ENCODE data around the gene GRM7.

GRM7 gene

DNA sequence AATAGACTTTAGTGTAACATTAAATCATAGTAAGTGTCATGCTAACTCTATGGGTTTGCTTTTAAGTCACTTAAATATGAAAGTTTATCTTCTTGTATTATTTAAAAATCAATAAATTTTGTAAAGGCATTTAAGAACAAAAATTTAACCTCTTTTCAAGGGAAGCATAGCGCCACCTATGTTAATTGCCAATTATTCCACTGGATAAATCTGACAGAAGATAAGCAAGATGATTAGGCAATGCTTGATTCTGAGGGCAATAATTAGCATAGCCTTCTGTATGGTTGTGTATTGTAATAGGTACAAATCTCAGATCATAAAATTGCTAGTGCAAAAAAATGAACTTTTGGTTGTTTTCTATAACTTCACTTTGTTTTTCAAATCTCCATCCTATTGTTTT, 560.1 kb downstream of the GRM7 start:
- no peak for DNase-seq

DNA sequence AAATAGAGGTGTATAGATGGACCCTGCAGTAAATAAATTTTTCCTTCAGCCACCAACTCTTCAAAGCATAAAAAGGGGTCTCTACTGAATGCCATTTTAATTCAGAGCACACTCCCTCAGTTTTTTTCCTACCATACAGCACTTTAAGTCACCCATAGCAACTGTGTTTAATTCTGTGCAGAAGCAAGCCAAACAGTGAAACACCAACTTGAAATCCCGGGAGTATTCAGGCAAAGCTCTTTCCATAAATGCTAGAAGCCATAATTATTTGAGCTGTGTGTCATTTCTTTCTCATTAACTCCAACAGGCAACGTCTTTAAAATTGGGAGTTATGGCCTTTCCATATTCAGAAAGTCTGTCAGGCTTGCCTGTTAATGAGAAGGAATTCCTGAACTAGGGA, 562.1 kb downstream of the GRM7 start:
- no peak for DNase-seq

DNA sequence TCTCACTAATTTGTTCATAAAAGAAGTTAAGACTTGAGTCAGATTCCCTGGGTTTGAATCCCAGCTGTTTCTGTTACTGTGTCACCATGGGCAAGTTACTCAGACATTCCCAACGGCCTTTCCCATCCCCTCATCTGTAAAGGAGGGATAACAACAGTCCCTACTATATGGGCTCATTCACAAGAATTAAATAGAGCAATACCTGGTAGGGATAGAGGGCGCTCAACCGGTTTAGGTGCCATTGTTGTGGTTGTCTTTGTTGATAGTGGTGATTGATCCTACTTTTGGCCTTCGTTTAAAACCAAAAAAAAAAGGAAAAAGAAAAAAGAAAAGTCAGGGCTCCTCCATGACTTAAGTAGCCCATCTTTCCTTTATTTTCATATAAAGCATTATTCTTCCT, 563.1 kb downstream of the GRM7 start:
- DNase-seq: no peak

DNA sequence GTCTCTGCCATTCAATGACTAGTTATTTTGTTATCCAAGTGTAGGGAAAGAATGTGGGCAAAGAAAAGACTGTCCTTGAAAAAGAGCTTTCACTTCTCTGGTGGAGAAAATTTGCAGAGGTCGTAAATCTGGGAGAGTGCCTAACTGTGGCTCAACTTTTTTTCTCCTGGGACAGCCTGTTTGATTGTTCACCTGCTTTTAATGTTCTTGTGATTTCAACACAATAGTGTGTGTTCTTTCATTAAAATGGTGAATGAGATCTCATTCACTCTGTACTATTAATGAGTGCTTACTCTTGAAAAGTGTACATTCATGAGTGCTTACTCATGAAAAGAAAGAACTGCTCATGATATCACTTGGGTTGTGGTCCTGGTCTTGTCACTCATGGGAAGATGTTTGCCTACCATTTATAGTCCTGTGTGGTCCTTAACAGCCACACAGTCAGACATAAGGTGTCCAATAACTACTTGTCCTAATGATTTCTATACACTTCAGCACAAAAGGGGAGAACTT, 567.3 kb downstream of the GRM7 start:
- no peak for DNase-seq

DNA sequence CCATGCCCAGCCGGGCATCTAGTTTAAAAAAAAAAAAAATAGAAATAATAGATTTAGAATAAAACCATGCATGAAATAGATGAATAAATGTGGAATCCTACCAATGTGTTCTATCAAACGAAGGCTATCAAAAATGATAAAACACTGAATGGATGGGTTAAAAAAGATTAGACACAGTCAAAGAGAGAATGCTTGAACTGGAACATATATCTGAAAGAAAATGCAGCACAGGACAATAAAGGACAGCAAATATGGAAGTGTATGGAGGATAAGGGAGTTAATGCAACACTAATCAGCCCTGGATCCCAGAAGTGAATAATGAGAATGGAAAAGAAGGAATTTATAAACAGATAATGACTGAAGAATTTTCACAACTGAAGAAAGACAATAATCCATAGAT, 571.7 kb downstream of the GRM7 start:
- DNase-seq: no peak

DNA sequence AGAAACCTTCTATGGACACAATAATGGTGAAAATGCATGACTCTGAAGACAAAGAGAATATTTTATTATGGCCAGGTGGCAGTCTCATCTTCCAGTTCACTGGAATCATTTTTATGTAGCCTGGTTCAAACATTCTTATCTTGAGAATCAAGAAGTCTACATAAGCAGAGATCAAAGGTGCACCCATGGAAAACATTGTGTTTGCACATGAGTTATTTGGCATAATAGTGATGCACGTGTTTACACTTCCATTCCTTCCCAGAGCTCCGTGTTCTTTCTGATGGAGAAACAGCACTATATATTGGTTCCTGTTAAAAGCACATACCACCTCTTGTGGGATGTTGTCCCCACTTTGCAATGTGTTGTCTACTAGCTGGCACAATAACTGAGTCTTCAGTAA, 572.2 kb downstream of the GRM7 start:
- DNase-seq: no peak

DNA sequence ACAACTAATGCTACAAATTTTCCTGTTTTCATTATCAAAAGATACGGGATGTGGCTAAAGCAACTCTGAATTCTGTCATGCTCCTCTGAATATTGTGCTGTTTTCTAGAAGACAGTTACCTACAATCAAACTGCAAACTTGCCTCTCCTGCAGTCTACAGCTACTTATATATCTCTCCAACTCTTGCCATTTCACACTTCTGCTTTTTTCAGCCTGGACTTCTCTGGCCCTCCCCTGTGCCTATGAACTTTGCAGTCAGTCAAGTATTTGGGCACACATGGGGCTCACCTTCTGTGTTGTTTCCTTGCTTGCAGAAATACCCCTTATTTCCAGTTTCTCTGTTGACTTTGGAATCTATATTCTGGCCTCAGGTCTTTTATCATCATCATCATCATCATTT, 575.6 kb downstream of the GRM7 start:
- DNase-seq: no peak

DNA sequence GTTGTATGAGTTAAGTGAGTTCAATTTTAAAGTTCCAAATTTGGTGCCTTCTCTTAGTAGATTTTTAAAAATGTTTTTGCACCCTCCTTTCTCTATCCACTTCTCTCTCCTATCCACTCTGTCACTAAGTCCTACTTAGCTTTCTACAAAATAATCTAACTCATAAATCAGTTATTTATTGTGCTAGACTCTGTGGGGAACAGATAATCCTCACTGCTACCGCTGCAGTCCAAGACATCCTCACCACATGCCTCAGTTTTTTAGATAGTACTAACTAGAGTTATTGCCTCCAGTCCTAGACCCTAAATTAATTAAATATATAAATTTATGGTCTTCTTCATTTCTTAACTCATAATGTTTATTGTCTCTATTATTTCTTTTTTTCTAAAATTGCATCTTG, 576.3 kb downstream of the GRM7 start:
- DNase-seq: no peak

DNA sequence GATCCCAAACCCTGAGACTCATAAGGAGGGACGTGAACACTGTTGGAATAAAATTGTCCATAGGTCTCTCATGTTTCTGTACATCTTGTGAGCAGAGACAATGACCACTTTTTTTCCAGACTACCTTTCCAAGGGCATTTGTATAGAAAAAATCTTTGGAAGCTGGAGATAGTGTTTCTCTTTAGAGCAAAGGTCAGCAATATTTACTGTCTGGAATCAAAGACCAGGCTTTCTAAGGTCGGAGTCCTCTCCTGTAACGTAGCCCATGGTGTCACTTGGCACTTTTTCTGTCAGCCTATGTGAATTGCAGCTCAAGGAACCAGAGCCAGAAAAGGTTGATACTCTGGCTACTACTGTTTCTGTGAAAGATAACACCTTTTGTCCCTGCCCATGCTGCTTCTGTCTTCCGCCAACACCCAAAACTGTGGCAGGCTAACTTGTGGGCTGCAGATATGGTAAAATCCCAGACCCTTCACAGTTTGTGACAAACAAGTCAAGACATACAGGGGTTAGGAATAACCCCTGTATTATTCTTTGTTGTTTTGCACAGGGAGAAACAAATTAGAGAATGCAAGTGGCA, 578.3 kb downstream of the GRM7 start:
- no peak for DNase-seq

DNA sequence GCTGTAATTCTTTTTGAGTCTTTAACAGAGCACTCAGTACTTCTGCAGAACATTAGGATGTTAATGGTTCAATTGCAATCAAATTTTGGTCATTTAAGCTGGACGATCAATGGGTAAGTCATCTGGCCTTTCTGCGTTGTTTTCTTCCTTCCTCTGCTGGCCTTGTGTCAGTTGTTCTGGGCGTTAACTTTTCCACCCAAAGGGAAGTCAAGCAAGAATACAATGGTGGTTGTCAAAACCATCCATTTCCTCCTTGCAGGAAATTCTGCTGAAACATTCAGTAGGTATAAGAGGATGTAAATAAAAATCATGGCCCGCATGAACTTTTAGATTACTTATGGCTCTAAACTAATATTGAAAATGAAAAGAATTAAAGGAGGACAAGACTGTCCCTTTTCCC, 584.0 kb downstream of the GRM7 start:
- no peak for DNase-seq

DNA sequence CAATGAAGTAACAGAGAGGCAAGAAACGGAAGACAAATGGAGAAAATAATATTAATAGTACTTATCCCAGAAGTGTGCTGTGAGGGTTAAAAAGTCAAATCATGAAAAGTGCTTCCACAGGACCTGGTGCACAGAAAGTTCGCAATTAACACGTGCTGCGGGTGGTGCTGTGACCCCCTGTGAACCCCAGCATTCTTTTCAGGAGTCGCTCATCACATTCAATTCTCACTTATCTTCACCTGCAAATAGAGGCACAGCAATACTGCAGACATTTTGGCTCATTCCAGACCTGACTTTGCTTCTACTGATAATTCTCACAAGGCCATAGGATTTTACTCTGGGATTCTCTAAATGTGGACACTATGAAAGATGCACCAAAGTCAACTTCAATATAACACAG, 584.4 kb downstream of the GRM7 start:
- DNase-seq: no peak

DNA sequence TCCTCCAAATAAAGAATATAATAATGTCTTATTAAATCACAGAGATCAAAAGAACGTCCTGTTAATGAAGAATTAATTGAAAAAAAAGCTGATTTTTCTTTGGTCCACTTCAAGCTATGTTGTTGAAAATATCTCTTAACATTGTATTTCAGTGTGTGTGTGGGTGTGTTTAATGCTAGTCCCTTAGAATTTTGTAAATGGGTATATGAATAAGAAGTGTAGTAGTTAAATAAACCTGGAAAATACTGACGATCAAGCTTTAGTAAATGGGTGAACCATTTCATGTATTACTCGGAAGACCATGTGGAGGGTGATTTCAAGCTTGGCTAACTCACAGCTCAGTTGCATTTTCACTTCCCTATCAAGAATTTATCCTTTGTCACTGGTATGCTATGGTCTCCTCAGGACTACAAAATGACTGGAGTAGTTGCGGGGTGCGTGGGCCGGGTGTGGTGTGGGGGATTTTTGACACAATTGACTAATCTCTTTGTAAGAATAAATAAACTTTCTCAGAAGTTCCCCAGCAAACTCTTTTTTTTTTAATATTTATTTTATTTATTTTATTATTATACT, 586.4 kb downstream of the GRM7 start:
- DNase-seq: no peak

DNA sequence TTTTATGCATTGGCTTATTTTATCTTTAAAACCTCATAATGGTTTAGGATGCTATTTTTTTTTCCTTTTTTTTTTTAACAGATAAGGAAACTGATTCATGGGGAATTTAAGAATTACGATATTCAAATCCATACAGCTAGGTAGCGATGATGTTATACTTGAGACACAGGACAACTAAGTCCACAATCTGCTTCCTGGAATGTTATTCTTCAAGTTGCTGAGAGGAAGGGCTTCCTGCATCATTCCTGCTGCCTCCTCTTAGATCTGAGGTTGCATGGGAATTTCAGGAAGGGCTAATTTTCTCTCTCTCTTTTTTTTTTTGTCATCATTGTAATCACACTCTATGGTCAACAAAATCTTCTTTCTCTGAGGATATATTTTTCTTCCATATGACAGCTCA, 595.5 kb downstream of the GRM7 start:
- no peak for DNase-seq

DNA sequence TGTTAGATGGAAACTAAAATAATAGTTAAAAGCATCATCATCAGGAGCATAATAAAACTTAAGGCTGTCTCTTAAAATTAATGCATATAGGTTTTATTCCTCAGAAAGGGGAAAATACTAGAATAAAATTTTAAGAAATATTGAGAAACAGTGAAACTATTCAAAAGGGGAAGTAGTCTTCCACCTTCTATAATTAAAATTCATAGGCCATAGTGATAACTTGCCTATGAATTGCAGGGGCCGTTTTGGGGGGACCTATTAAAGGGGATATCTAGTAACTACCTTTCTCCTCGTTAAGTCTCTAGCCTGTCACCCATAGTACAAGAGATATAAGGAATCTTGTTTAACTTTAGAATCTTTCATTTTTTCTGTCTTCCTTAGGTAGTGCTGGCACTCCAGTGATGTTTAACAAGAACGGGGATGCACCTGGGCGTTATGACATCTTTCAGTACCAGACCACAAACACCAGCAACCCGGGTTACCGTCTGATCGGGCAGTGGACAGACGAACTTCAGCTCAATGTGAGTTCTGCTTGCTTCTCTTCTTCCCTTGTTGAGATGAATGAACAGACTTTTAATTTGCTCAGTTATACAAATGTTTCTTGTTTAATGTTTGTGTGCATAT, 600.4 kb downstream of the GRM7 start:
- no peak for DNase-seq

DNA sequence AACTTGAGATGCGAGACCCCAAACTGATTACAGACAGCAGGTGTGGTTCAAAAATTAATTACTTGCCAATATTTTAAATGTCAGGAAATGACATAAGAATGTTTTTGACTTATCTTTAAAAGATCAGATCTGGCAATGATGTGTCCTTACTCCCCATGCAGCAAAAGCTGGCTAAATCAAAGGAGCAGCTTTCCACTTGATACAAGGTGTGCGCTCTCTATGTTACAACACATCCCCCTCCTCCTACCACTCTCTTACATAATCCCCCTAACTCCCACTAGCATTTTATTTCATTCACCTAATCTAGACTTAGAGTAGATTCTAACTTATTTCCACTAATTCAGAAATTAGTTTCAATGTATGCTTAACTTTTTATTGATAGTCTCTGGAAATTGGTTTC, 609.0 kb downstream of the GRM7 start:
- no peak for DNase-seq

DNA sequence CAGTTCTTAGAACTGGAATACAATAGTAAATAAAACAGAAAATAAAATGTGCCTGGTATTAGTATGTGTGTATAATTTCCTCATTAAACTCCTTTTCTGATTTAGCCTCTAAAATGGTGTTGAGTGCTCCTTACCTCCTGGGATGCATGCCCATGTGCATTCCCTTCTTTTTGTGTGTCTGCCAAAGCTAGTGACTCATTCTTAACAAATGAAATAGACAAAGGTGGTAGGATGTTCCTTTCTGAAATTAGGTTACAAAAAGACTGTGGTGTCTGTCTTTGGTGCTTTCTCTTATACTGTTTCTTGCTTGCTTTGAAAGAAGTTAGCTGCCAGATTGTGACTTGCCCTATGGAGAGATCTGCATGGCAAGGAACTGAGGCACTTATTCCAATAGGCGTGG, 623.7 kb downstream of the GRM7 start:
- DNase-seq: no peak

DNA sequence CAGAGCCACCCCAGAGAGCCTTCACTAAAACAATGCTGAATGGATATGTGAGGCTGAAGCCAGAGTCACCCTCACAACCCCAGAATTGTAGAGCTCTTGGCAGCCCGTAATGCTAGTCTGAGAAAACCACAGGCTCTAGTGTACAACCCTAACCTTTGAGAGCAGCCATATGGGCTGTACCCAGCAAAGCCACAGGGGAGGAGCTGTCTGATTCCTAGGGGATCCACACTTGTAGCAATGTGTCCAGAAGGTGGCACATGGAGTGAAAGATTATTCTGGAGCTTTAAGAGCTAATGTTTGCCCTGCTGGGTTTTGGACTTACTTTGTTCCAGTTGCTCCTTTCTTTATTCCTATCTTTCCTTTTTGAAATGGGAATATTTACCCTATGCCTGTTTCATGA, 626.8 kb downstream of the GRM7 start:
- DNase-seq: peak; percentile 4

DNA sequence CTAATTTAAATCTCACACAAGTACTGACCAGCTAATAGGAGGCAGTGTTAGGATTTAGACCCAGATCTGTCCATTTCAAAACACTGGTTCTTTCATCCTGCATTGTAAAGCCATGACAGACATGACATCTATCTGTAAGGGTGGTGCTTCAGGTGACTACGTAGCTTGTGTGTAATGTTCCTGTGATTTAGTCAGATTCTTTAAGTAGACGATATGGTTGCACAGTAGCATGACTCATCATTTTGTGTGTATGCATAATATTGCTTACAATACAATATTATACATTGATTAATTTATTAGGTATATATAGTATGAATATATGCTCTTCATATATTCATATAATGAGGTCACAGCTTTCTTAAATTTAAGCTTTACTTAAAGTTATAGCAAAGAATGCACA, 628.5 kb downstream of the GRM7 start:
- no peak for DNase-seq

DNA sequence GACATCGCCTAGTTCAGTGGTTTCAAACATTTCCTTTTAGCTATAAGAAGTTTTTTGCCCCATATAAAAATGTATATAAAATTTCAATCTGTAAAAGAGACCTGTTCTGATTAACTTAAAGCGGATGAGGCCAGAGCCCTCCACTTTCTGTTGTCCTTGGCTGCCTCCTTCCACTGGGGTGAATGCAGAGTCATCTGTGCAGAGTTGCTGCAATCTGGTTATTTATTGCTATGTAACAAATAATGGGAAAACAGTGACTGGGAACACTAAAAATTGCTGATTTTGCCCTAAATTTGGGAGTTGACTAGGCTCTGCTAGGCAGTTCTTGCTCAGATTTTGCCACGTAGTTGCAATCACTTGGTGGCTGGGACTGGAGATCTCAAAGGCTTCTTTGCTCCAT, 637.8 kb downstream of the GRM7 start:
- no peak for DNase-seq

DNA sequence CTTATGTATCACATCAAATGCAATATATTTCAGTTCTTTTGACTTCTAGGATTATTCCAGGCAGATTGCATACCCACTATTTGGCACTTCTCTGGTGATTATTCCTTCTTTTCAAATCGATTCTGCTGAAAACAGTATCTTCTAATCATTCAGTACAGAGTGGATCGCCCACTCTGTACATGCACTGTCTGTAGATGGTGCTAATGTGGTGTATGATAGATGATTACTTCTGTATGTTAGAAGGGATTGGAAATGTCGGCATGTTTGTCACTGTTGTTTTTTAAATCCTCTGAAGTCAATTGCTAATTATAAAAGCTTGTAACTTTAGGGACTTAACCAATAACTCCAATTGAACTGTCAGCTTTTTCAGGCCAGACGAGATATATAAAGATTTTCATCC, 642.5 kb downstream of the GRM7 start:
- no peak for DNase-seq

DNA sequence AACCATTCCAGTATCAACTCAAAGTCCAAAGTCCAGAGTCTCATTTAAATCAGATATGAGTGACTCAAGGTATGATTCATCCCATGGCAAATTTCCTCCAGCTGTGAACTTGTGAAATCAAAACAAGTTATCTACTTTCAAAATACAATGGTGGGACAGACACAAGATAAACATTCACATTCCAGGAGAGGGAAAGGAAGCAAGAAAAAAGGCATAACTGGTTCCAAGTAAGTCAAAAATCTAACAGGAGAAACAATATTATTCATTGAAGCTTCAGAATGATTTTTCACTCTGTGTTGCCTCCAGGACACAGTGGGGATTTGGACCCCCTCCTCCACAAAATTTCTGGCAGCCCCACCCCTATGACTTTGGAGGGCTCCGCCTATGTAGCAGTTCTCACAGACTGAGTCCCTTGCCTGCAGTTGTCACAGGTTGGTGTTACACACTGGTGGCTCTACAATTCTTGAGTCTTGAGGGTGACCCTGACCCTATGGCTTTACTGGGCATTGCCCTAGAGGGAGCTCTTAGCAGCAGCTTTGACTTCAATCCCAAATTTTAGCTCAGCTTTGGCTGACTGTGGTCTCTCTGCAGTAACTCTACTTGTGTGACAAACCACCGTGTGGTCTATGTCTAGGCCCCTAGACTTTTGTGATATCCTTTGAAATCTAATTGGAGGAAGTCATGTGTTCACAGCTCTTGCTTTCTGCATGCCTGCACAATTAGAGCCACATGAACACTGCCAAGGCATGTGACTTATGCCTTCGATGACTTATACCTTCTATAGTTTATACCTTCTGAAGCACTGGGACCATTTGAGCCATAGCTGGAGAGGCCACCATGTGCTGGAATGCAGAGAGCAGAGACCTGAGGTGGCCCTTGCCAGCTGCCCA, 644.2 kb downstream of the GRM7 start:
- no peak for DNase-seq

DNA sequence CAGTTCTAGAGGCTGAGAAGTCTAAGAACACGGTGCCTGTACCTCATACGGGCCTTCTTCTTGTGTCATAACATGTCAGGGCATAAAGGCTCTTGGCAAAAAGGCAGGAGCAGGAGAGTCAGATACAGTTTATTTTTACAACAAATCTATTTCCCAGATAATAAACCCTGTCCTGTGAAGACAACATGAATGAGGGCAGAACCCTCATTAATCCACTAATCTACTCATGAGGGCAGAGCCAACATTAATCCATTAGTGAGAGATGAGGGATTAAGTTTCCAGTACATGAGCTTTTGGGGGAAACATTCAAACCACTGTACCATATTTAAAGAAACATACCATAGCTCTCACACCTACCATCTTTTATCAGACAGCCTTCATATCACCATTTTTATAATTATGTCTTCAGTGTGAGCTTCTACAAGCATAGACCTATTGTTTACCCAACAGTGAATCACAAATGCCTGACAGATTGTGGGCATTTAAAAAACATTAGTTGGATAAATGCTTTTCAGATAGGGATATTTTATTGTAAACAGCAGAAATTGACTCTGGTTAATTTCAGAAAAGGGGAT, 645.8 kb downstream of the GRM7 start:
- DNase-seq: peak; percentile 89

DNA sequence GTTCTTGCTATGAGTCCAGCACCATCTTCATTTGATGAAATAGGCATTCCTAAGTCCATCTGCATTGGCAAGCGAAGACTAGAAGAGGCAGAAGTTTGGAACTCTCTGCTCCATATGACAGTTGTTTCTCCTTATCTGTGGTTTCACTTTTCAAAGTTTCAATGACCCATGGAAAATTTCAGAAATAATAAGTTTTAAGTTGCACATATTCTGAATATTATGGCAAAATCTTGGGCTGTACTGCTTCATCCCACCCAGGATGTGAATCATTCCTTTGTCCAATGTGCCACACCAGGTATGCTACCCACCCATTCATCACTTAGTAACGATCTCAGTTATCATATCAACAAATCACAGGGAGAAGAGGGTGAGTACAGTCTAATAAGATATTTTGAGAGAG, 647.9 kb downstream of the GRM7 start:
- DNase-seq: no peak

DNA sequence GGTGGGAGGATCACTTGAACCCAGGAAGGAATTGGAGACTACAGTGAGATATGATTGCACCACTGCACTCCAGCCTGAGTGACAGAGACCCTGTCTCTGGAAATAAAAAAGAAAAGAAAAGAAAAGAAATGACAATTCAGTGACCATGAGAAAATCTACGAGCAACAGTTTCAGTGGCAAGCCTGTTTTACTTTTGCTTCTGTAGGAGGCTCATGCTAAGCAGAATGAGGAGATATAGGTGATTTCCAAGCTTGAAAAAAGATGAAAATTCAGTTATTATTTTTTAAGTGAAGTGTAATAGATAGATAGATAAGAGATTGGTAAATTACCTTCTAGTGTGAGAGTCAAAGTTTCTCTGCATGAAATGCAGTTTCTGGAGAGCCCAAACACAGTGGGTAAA, 651.1 kb downstream of the GRM7 start:
- DNase-seq: no peak
